KG1 (cell line): ENCODE measurements around the gene PLP1.
"Not testable (repeated sequence)": the region's sequence is repeated elsewhere in the genome, so short reads cannot be mapped to it uniquely, and the experiment has no call there.

ENCODE experiments used
- DNase-seq: peaks from one replicate; lab custom pipeline; 2025; lab: John Stamatoyannopoulos, UW

The PLP1 gene

DNA sequence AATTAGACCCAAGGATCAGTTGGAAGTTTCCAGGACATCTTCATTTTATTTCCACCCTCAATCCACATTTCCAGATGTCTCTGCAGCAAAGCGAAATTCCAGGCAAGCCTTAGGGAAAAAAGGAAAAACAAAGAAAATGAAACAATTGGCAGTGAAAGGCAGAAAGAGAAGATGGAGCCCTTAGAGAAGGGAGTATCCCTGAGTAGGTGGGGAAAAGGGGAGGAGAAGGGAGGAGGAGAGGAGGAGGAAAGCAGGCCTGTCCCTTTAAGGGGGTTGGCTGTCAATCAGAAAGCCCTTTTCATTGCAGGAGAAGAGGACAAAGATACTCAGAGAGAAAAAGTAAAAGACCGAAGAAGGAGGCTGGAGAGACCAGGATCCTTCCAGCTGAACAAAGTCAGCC is at the start of gene PLP1:
PLP1 (plus strand) TSS at position 295 of the 400 bp plus-strand sequence. CDS start 156 bp downstream, outside the sequence.
- DNase-seq: no peak

DNA sequence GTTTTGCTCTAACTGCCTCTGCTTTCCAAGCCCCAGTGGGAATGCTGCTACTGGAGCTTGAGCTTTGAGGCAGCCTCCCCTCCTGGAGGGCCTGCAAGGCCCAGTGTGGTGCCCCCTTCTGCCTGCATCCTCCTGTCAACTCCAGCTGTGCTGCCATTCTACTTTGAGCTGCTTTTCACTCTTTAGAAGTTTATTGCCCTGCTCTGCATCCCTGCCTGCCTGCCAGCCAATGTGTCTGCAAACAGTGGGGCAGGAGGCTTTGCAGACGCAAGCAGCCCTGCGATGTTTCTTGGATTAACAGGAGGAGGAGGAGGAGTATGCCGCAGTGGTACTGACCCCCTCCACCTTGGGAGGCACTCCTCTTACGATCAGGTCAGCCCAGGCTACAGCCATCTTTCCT is 49.5 kb upstream of the PLP1 start:
- DNase-seq: no peak

DNA sequence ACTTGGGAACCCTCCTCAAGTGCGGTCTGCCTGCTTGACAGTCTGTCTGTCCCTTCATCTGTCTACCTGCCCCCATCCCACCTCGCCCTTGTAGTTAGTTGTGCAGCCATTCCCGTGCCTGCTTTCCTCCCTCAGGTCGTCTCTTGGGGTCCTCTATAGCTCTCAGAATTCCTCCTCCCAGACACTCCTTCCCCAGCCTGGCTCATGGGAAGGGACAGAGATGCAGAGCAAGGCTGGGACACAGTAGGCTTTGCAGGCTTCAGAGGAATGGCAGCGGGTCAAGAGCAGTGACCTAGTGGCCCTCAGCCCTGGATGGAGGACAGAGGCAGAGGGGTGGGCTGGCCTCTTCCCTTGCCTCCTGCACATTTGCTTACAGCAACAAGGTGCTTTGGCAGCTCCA is 47.6 kb upstream of the PLP1 start:
- no peak for DNase-seq

- no peak for DNase-seq
Observed at GRCh38 chrX:103730147-103730795, 46.4 kb upstream of the PLP1 start.

GRCh38 chrX:103730796-103731493 is 45.7 kb upstream of the PLP1 start:
- no peak for DNase-seq

GRCh38 chrX:103733017-103733416 is 43.6 kb upstream of the PLP1 start:
- DNase-seq: no peak

DNA sequence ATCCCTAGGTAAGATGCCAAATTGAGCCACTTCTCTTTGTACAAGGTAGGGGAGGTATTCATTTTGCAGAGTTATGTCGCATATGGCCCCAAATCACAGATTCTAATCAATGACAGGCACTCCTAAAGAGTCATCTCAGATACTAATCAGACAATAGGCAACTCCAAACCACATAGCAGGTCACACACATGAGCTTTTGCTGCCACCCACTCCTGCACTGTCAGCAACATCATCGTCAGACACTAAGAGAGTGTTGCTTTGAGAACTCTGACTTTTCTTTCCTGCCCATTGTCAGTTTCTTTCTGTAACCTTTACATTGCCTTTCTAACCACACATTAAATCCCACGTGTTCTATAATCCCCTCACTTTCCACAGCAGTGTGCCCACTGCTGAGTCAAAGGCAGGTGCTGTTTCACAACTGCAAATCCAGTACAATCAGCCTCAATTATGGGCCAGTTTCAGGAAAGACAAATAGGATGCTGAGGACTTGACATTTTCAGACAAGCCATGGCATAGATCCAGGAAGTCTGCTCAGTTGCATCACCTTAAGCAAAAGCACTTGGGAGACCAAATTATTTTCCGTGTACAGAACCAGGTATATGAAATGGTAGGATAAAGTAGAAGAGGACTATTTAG is 42.4 kb upstream of the PLP1 start:
- no peak for DNase-seq

GRCh38 chrX:103737696-103738095 is 38.9 kb upstream of the PLP1 start:
- no peak for DNase-seq

DNA sequence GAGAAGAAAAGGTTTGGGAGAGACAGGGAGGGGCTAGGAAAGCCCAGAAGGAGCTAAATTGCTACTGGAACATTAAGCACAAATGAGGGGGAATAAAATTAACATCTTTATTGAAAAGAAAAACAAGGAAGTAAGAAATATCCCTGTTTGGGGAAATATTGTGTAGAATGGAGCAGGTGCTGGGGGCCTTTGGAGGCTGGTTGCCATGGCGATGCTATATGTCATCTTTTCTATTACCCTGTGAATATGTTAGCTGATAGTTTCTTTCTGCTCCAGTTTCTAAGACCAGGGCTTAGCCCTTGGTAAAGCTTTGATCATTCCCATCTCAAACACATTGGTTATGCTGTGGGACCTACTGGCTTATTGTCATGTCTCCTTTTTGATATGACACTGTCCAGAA is 37.2 kb upstream of the PLP1 start:
- no peak for DNase-seq

GRCh38 chrX:103741879-103742278 is 34.8 kb upstream of the PLP1 start:
- DNase-seq: no peak

GRCh38 chrX:103742339-103742738 is 34.3 kb upstream of the PLP1 start:
- DNase-seq: no peak

- DNase-seq: no peak
Observed at GRCh38 chrX:103747163-103747562, 29.5 kb upstream of the PLP1 start.

DNA sequence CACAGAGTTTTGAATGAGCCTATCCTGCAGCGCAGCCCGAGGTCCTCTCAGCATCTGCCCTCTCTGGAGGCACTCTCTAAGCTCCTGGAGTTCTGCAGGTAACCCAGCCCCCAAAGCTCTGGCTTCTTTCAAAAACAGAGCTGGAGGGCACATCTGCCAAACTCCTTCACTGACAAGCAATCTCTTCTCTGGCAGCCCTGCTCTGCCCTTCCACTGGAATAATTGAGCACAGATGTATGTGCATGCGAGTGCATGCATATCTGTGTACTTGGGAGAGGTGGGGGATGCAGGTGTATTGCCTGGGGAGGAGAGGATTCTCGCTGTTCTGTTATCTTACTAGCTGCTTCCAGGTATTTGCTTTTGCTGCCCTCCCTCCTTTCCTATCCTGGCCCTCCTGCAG is 22.2 kb upstream of the PLP1 start:
- DNase-seq: no peak

DNA sequence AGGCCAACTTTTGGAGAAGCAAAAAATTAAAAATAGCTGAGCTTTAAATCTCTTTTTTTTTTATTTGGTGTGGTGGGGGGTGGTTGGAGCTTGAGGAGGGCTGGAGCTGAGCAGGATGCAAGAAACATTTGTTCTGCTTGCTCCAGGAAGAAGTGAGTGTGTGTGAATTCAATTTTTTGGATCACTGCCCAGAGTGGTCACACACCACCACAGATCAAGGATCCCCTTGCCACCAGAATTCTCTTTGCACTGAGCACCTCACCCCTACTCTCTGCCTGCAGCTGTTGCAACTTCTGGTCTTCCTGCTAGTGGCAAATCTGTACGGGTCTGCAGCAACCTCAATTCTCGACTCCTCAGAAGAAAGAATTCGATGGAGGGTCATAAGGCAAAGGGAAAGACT is 19.9 kb upstream of the PLP1 start:
- no peak for DNase-seq

DNA sequence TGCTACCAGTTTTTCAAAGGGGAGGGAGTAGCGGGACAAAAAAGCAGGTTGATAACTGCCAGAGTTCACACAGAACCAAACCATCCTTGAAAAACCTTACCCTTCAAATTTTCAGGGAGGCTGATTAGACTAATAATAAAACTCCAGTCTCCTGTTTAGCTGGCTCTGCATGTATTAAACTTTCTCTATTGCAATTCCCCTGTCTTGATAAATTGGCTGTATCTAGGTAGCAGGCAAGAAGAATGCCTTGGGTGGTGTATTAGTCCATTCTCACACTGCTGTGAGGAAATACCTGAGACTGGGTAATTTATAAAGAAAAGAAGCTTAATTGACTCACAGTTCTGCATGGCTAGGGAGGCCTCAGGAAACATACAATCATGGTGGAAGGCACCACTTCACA is 18.1 kb upstream of the PLP1 start:
- DNase-seq: no peak

DNA sequence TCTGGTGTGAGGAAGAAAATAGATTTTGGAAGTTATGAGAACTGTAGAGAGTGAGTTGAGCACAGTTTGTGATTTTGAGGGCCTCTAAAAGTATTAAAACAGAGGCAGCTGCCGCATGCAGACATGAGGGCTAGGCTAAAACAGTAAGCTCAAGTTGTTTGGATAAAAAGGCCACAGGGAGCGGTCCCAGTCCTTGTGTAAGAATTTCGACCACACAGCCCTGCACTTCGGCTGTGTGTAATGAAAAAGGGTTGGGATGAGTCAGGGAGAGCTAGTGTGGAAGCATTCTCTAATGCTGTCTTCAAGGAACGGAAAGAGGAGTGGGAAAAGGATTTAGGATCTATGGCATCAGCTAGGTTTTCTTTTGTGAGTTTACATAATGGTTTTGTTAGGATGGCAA is 13.1 kb upstream of the PLP1 start:
- not testable (repeated sequence) for DNase-seq

DNA sequence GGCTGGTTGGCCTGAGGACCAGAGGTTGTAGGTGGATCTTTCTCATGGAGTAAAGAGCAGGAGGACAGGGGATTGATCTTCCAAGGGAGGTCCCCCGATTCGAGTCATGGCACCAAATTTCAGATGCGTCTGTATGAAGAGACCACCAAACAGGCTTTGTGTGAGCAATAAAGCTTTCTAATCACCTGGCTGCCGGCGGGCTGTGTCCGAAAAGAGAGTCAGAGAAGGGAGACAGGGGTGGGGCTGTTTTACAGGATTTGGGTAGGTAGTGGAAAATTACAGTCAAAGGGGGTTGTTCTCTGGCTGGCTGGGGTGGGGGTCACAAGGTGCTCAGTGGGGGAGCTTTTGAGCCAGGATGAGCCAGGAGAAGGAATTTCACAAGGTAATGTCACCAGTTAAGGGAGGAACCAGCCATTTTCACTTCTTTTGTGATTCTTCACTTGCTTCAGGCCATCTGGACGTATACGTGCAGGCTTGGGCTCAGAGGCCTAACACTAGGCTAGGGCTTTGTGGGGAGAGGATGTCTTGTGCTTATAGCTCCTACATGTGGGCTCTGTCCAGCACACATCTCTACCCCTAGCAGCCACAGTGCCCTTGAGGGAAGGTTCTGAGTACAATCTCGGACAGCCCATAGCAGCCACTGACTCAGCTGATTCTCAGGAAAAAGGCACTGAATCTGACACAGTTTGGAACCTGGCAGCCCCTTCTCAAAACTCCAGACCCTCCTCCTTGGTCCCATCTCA is 9.7 kb upstream of the PLP1 start:
- not testable (repeated sequence) for DNase-seq

GRCh38 chrX:103773445-103773844 is 3.2 kb upstream of the PLP1 start:
- DNase-seq: no peak

DNA sequence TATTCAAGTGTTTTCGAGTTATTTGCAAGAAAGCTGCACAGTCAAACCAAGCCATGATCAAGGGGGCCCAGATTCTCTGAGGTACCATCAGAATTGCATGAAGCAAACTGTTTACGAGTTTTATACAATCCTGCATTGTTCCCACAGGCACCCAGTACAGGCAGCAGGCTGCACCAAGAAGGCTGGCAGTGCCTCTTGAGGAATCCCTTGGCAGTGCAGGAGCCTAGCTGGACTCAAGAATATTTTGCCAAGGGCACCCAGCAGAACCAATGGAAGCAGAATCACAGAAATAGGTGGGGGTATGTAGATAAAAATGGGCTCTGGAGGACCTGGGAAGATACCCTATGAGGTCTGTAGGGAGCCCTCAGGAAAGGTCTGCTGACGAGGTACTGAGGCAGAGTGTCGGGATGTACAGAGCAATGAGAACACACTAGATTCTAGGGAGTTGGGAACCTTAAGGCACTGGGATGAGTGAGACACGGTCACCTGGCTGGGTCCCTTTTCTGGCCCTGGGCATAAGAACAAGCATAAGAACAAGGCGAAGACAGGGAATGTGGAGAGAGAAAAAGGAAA is 2.5 kb upstream of the PLP1 start:
- no peak for DNase-seq

DNA sequence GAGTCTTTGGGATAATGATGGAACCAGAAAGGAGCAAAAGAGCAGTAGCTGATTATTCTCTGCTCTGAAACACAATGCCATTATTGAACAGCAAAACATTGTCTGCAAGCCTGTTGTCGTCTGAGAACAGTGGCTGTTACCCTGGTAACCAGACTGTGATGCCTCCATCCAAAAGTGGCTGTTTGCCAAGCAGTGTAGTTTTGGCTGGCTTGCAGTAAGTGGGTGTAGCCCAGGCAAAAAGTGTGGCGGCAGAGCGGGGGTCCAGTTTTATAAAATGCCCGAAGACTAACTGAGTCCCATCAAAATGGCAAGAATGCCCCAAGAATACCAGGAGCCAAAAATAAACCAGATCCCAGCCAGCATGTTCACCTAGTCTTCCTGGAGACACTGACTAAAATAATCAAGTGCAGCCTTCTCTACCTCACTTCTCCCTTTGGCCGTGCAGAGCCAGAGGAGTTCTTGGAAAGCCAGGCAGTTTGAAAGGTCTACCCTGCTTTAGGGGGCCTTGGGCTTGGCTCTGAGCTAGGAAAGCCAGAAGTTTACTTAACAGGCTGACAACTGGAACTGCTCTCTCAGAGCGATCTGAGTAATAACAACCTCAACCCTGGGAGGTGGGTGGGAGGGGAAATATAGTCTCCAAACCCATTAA is 2.6 kb downstream of the PLP1 start:
- no peak for DNase-seq

GRCh38 chrX:103780336-103781061 is 3.9 kb downstream of the PLP1 start:
- no peak for DNase-seq
